DMS153 treated with DMSO at 0.1 percent for 48 hours (cell line): ENCODE data around the gene CPE.

Experiments used
- DNase-seq: peaks from one replicate; lab custom pipeline; 2025; ENCODE audit not compliant: unreplicated experiment; lab: John Stamatoyannopoulos, UW

CPE gene

GRCh38 chr4:165364452-165365080 is 14.2 kb upstream of the CPE start:
- no peak for DNase-seq

- no peak for DNase-seq
These were observed 11.8 kb upstream of the CPE start for GRCh38 chr4:165367040-165367439.

DNA sequence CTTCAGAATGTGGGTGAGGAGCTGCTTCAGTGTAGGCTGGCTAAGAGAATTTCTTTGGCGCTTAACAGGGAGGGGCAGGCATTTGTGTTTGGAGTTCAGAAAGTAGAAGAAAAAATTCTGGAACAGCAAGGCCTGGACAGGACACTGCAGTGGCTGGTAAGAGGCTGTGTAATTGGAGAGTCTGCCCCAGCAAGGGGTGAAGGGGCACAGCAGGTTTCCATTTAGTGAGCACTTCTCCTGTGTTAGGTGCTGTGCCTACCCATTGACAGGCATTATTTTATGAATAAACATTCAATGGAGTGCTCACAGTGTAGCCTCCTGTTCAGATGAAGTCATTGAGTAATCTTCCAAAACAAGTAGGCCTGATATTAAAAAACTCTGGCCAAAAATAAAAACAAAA is 10.7 kb upstream of the CPE start:
- peak; percentile 26 for DNase-seq

DNA sequence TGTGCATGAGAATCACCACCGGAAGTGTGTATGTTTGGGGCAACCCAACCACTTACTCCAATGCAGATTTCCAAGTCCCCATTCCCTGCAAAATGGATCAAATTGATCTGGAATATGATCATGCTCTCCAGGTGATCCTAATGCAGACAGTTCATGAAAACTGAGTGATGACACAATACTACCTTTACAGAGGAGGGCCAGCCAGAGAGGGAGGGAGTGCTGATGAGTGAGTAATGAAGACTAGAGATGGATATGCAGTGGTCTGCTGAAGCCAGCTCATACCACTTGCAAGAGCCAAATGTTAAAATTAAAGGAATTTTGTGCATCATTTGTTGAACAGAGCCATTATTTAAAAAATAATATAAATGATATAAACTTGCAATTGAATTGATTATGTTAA is 10.2 kb upstream of the CPE start:
- DNase-seq = no peak

- DNase-seq = no peak
These were observed 9.3 kb upstream of the CPE start for GRCh38 chr4:165369522-165369921.

GRCh38 chr4:165370530-165370929 is 8.3 kb upstream of the CPE start:
- DNase-seq = no peak

DNA sequence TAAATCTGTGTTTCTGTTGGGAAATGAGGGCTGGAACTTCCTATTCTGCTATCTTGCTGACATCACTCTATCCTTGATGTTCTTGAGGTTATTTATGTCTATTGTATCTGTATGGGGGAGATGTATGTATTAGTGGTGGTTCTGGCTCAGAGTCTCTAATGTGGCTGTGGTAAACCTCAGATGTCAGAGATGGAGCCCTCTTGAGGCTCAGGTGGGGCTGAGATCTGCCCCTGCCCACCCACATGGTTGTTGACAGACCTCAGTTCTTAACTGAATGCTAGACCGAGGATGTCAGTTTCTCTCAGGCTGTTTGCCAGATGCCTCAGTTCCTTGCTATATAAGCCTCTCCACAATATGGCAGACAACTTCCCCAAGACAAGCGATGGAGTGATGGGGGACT is 3.3 kb upstream of the CPE start:
- no peak for DNase-seq

GRCh38 chr4:165378398-165378744 is 437 bp upstream of the CPE start:
- no peak for DNase-seq

- no peak for DNase-seq
These were observed 863 bp downstream of the CPE start for GRCh38 chr4:165379678-165380064.

DNA sequence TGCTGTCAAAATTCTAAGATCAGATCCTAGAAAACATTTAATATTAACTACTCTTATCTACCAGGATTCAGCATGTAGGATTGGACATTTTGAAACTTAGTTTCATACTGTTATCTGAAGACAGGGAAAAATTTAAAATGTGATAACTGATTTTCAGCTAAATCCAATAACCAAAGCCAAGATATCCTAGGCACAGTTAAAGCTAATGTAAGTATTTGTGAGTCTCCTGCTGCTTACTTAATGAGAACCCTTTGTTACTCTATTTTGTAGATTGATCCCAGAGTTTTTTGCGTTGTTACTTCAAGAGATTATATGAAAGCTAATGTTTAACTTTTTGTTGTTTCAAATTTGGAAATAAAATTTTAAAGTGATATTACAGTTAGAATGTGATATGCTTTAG is 2.0 kb downstream of the CPE start:
- no peak for DNase-seq

GRCh38 chr4:165381821-165382373 is 3.1 kb downstream of the CPE start:
- DNase-seq = no peak

DNA sequence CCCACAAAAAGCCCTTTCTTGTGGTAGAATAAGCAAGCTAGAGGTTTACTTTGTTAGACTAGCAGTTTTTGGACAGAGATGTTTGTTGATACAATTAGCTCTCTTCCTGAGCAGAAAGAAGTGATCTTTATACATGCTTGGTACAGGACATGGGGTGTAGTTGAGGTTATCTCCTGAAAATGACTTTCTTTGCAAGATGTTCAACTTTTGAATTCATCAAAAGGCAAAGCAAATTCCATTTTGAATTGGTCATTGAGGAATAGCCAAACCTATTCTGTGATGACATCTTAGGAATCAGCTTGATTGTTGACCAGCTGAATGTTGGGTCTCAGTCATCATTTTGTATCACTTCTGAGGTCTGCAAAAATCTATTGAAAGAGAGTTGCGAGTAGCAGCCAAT is 3.8 kb downstream of the CPE start:
- no peak for DNase-seq

- DNase-seq = peak; percentile 55
These were observed 4.8 kb downstream of the CPE start for GRCh38 chr4:165383591-165384073.

- DNase-seq = no peak
These were observed 5.4 kb downstream of the CPE start for GRCh38 chr4:165384186-165384585.

GRCh38 chr4:165384598-165384997 is 5.8 kb downstream of the CPE start:
- peak; percentile 49 for DNase-seq

DNA sequence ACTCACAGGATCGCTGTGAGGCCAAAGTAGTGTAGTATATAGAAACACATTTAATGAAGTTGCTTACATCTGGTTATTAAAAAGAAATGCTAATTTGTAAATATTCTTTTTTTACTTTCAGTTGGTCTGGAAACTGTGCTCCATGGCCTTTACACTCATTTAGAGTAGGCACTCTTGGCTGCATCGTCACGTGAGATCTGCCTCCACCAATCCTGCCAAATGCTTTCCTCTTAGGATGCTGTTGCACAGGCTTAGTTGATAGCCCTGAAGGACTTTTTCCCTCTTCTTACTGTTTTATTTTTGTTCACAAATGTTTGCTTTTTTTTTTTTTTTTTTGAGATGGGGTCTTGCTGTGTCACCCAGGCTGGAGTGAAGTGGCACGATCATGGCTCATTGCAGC is 6.3 kb downstream of the CPE start:
- no peak for DNase-seq

DNA sequence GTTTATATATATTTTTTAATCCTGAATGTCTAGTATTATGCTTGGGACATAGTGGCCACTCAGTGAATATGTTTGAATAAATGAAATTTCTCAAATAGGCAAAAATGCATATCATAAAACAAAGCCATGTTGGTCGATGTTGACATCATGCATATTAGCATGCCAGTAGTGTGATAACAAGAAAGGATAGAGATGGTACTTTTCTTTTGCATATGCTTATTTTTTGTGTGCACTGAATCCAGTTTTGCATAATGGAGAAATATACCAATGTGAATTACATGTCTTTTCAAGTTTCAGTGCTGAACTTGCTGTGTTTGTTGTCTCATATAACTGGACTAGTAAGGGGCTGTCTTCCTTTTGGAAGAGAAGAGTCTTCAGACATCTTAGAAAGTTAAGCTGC is 7.5 kb downstream of the CPE start:
- no peak for DNase-seq

DNA sequence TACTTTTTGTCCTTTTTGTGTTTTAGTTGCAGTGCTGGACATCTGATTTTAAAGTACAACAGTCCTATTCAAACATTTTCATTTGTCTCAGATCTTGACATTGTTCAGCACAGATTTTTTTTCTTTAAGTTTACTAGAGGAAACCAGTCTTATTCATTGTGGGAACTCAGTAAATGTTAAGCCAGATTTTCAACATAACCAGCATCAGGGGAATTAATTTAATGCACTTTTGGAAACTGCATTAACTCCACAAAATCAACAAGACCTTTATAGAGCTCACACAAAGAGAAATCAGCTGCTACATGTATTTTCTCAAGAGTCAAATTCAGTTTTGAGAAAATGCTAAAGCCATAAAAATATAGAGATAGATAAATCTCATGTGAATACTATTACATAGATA is 9.9 kb downstream of the CPE start:
- no peak for DNase-seq

GRCh38 chr4:165393051-165393450 is 14.2 kb downstream of the CPE start:
- DNase-seq = no peak

- no peak for DNase-seq
These were observed 14.9 kb downstream of the CPE start for GRCh38 chr4:165393704-165394103.

DNA sequence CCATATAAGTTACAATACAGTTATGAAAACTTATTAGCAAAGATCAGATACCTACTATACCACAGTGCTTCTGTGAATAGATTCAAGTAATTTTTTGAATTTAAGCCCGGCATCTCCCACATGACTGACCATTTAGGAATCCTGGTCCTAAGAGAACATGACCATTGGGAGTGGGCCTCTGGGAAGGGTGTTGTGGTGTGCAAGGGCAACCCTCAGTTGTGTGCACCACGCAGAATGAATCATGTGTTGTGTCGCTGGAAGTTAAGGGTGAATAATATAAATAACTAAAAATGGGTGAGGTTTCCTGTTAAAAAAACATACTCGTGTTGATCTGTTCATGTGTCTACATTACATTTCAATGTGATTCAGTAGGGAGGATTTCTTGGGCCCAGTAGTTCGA is 15.5 kb downstream of the CPE start:
- DNase-seq = no peak

GRCh38 chr4:165398570-165398969 is 19.8 kb downstream of the CPE start:
- peak; percentile 87 for DNase-seq

- no peak for DNase-seq
These were observed 23.6 kb downstream of the CPE start for GRCh38 chr4:165402375-165402774.
